HepG2 (cell line): ENCODE data around the gene BMP6. TPM values are rescaled to one million over a fixed set of nuclear protein-coding genes. Genes with fewer than 3 reads are reported as not detected.

ENCODE experiments used
- ATAC-seq: fragments of 200-7000 bp; cut with Tn5 transposase; 3 replicates; pipeline ENCODE4 v1.9.1; 2020; ENCODE audit warnings: mild to moderate bottlenecking, moderate library complexity
- BruUV-seq: library from RNA; stranded (reverse); fragments of 400-500 nt; replicated peaks from 2 replicates; lab custom pipeline; 2021; lab: Mats Ljungman, UMichigan
- CTCF ChIA-PET: fragments of 300-600 bp; formaldehyde crosslinking; extraction: SDS; loops from one replicate; lab custom pipeline; 2021; ENCODE audit warnings: low total read pairs, inconsistent platforms, low intra/inter-chr PET ratio; lab: Yijun Ruan, JAX
- POLR2A ChIA-PET: fragments of 350-600 bp; sonication (Branson Sonifier 250); formaldehyde crosslinking; loops from one replicate; lab custom pipeline; 2020; ENCODE audit warnings: antibody characterized with exemption, inconsistent platforms; lab: Yijun Ruan, JAX
- DNase-seq: peaks from one replicate; pipeline ENCODE4 v3.0.0-alpha.2; 2015; ENCODE audit warnings: low spot score
- FAIRE-seq: peaks from 3 replicates; lab custom pipeline; 2011; peaks lifted over from hg19 to GRCh38; lab: Jason Lieb, UNC
- H2AFZ ChIP-seq: one replicate; pipeline ENCODE4 v1.6.1; 2011; ENCODE audit warnings: low read length, inconsistent platforms
- H3K27ac ChIP-seq: fragments of 300-600 bp; 3 replicates; pipeline ENCODE4 v1.8.0; 2011; ENCODE audit warnings: mixed run types, mild to moderate bottlenecking, mixed read lengths, low read length, inconsistent platforms; ENCODE audit not compliant: insufficient read depth; ENCODE audit errors: extremely low read length
- H3K27me3 ChIP-seq, 2 experiments: fragments of 200-600 bp in 1 of 2; 2 replicates in 1 of 2; 3 replicates in 1 of 2; pipeline versions ENCODE4 v1.6.0 to v1.8.0; 2011; ENCODE audit warnings: low read length in 2 of 2, mild to moderate bottlenecking in 2 of 2, moderate library complexity in 2 of 2, inconsistent platforms in 1 of 2; ENCODE audit not compliant: insufficient read depth in 2 of 2, control insufficient read depth in 1 of 2
- H3K36me3 ChIP-seq, 2 experiments: fragments of 200-600 bp in 1 of 2; replicated peaks in 1 of 2; 2 replicates in 1 of 2; 3 replicates in 1 of 2; pipeline versions ENCODE4 v1.5.1 to v1.8.0; 2011; ENCODE audit warnings: low read length in 2 of 2, inconsistent platforms in 1 of 2; ENCODE audit not compliant: insufficient read depth in 2 of 2, control insufficient read depth in 1 of 2
- H3K4me1 ChIP-seq: 2 replicates; pipeline ENCODE4 v1.5.1; 2012; ENCODE audit warnings: low read length, inconsistent platforms; ENCODE audit not compliant: insufficient read depth
- H3K4me2 ChIP-seq: 2 replicates; pipeline ENCODE4 v1.6.0; 2011; ENCODE audit warnings: low read depth, low read length, inconsistent platforms
- H3K4me3 ChIP-seq, 3 experiments: fragments of 200-600 bp in 1 of 3; sonication (generic), shearing (Covaris generic) in 1 of 3; replicated peaks in 1 of 3; 2 replicates each; pipeline ENCODE4 v1.5.1; 2011 to 2016; ENCODE audit warnings: low read length in 3 of 3, inconsistent platforms in 2 of 3, low read depth in 2 of 3, mild to moderate bottlenecking in 2 of 3, control low read depth in 1 of 3, mixed read lengths in 1 of 3; ENCODE audit not compliant: insufficient read depth in 1 of 3
- H3K79me2 ChIP-seq: one replicate; pipeline ENCODE4 v1.6.1; 2011; ENCODE audit warnings: low read length, inconsistent platforms; ENCODE audit not compliant: insufficient read depth
- H3K9ac ChIP-seq: 2 replicates; pipeline ENCODE4 v1.6.0; 2011; ENCODE audit warnings: mild to moderate bottlenecking, low read depth, low read length, inconsistent platforms; ENCODE audit not compliant: insufficient read depth
- H3K9me3 ChIP-seq: 2 replicates; pipeline ENCODE4 v1.5.1; 2012; ENCODE audit warnings: mild to moderate bottlenecking, low read length
- H4K20me1 ChIP-seq: 2 replicates; pipeline ENCODE4 v1.6.0; 2011; ENCODE audit warnings: inconsistent platforms, mild to moderate bottlenecking, low read length, moderate library complexity; ENCODE audit not compliant: insufficient read depth
- HDAC6 ChIP-seq: fragments of 200-600 bp; sonication (generic); IDR thresholded peaks from 2 replicates; pipeline ENCODE4 v1.7.0; 2017; ENCODE audit warnings: mild to moderate bottlenecking, antibody characterized with exemption, low read length, low read depth
- NCOA2 ChIP-seq: sonication (generic); formaldehyde crosslinking; IDR thresholded peaks from 2 replicates; pipeline ENCODE4 v1.8.0; 2022; ENCODE audit warnings: inconsistent platforms
- SAP130 ChIP-seq: IDR thresholded peaks from 2 replicates; pipeline ENCODE4 v1.6.1; 2016; ENCODE audit warnings: low read depth
- TMF1 ChIP-seq: sonication (generic); formaldehyde crosslinking; IDR thresholded peaks from 2 replicates; pipeline ENCODE4 v1.8.1; 2022; ENCODE audit warnings: low read depth, missing genetic modification reagents
- ZNF839 ChIP-seq: sonication (generic); formaldehyde crosslinking; IDR thresholded peaks from 2 replicates; pipeline ENCODE4 v1.4.0; 2020; ENCODE audit warnings: missing genetic modification reagents, mild to moderate bottlenecking, borderline replicate concordance
- WGBS: methylation state at CpG from one replicate; pipeline ENCODE4 v1.1.6; 2017; ENCODE audit warnings: low lambda C conversion rate; 5-methylcytosine and 5-hydroxymethylcytosine counted together
- in situ Hi-C: cut with HindIII; loops from 2 replicates; pipeline ENCODE4 v1.10.0; 2017; ENCODE audit warnings: low pct_unique_long_range_greater_than_20kb; ENCODE audit not compliant: extremely low pct_ligation_motif_present
- intact Hi-C: fragments of 100-400 bp; cut with micrococcal nuclease; formaldehyde crosslinking; loops from one replicate; pipeline ENCODE4 v1.10.0; 2022; ENCODE audit not compliant: unreplicated experiment
- polyA plus RNA-seq, 8 experiments: library from polyadenylated mRNA; depleted of rRNA in 3 of 8; stranded (reverse) in 7 of 8; unstranded in 1 of 8; fragments of >200 nt; fragmentation: Illumina TruSeq in 4 of 8; extraction: Trizol in 4 of 8; gene quantifications; 2 replicates each; pipeline versions ENCODE4 v1.2.1 to v1.2.3, GENCODE V29; 2011 to 2016; ENCODE audit warnings: low read depth in 4 of 8, missing spikeins in 1 of 8, mixed read lengths in 1 of 8; ENCODE audit not compliant: insufficient read depth in 1 of 8
- total RNA-seq, 5 experiments: library from RNA; depleted of rRNA; stranded (reverse); fragments of >200 nt; fragmentation: Illumina TruSeq; extraction: Trizol; gene quantifications; 2 replicates each; pipeline ENCODE4 v1.2.3, GENCODE V29; 2016; ENCODE audit warnings: low read depth in 1 of 5
- TF ChIP-seq, protein P1 (sequence below): sonication (generic); formaldehyde crosslinking; IDR thresholded peaks from 2 replicates; pipeline ENCODE4; 2020; ENCODE audit warnings: missing genetic modification reagents, mild to moderate bottlenecking, borderline replicate concordance

The BMP6 gene
- total and polyA plus RNA-seq, 2 of the 13 experiments (the other 11 are each of a cell fraction or from before 2014, with no cell fraction given): 0.09 to 0.18 TPM

DNA sequence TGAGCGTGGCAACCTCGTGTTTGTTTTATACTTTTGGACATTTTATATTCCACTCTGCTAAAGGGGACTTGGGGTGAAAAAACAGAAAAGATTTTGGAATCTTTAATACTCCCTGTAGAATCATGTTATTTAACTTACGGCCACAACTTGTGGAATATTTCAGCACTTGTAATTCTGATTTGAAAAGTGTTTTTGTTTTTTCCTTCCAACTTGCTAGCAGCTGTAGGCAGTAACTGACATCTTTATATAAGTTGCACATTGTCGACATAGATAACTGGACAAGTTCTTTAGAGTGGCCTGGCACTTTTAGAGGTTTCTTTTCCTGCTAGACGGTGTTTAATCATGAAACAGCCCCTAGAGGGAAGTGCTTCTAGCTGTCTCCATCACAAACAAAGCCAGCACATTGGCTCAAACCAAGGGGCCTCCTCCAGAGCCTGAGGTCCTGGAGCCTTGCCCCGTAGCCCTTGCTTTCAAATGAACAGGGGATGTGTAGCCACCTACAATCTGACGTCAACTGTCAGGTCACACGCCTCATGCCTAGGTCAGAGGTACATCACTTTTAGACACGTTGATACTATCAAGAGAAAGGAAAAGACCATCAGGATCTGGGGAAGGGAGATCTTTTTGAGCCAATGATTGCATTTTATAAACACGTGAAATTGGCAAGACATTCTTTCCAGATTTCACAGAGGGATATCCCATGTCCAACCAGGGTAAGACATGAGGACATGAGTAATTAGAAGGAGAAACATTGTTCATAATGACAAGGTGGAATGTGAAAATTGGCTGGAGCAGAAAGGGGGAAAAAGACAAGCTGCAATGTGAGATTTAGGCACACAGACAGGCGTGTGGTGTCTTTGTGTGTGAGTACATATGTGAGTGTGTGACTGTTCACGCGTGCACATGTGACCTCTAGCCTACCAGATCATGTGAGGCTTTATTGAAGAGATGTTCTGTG is 92.6 kb downstream of the BMP6 start:
- Histone ChIP-seq H3K27me3 (peaks cover 3 to 21% of the 10 kb centered on the region in 2 experiments; a peak in 3 of 5 replicates), H3K4me2 (no peak overlapping the region), H3K36me3 (no peaks in the 10 kb centered on the region), H3K79me2 (no peaks in the 10 kb centered on the region), H4K20me1 (no peaks in the 10 kb centered on the region)
- ChIA-PET CTCF (no interaction called here), POLR2A (no interaction called here)
- no TSS peak for BruUV-seq
- DNase-seq: no peak
- TF ChIP-seq SAP130 (CRISPR knock-in tag): no peak
- TF ChIP-seq, protein P1, sequence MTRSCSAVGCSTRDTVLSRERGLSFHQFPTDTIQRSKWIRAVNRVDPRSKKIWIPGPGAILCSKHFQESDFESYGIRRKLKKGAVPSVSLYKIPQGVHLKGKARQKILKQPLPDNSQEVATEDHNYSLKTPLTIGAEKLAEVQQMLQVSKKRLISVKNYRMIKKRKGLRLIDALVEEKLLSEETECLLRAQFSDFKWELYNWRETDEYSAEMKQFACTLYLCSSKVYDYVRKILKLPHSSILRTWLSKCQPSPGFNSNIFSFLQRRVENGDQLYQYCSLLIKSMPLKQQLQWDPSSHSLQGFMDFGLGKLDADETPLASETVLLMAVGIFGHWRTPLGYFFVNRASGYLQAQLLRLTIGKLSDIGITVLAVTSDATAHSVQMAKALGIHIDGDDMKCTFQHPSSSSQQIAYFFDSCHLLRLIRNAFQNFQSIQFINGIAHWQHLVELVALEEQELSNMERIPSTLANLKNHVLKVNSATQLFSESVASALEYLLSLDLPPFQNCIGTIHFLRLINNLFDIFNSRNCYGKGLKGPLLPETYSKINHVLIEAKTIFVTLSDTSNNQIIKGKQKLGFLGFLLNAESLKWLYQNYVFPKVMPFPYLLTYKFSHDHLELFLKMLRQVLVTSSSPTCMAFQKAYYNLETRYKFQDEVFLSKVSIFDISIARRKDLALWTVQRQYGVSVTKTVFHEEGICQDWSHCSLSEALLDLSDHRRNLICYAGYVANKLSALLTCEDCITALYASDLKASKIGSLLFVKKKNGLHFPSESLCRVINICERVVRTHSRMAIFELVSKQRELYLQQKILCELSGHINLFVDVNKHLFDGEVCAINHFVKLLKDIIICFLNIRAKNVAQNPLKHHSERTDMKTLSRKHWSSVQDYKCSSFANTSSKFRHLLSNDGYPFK (CRISPR knock-in tag): no peak
- no peak for TF ChIP-seq ZNF839
- no peak for TF ChIP-seq HDAC6
- TF ChIP-seq NCOA2 (CRISPR knock-in tag): no peak
- TF ChIP-seq TMF1 (CRISPR knock-in tag): no peak
- TF ChIP-seq, all 625 proteins: peak for 0
- Histone ChIP-seq H3K4me3 (no peak overlapping the region), H2AFZ (no peak overlapping the region), H3K4me1 (no peaks in the 10 kb centered on the region), H3K9me3 (no peaks in the 10 kb centered on the region), H3K27ac (no peak overlapping the region), H3K9ac (no peak overlapping the region)
- intact Hi-C loops: no loop called here
- in situ Hi-C loops: no loop called here
- FAIRE-seq: no peak
- 19% methylated on average over 13 of the region's 13 CpGs for WGBS
- ATAC-seq: no peak
